Prostate gland (tissue), 2 donors: ENCODE data around the gene NKAIN4.

Source experiments
- CTCF ChIP-seq, 4 experiments: fragments of 200-600 bp in 2 of 4; fragments of 450-650 bp in 2 of 4; sonication (generic) in 2 of 4; IDR thresholded peaks; 1 replicate in 3 of 4; 2 replicates in 1 of 4; pipeline ENCODE4 v1.5.1; 2016 to 2019; ENCODE audit warnings: antibody characterized with exemption in 4 of 4, mild to moderate bottlenecking in 2 of 4, moderate library complexity in 2 of 4
- POLR2A ChIP-seq: fragments of 450-650 bp; IDR thresholded peaks from one replicate; pipeline ENCODE4 v1.6.1; 2016; ENCODE audit warnings: antibody characterized with exemption, mild to moderate bottlenecking
- POLR2AphosphoS5 ChIP-seq: sonication (generic); formaldehyde crosslinking; IDR thresholded peaks from one replicate; pipeline ENCODE4 v1.6.1; 2017; ENCODE audit warnings: antibody characterized with exemption

GRCh38 chr20:63274381-63275228, 20.3 kb upstream of the NKAIN4 start:
- TF ChIP-seq POLR2A: no peak
- TF ChIP-seq CTCF (IDR thresholded peaks at IDR 0.05): no peak
- TF ChIP-seq POLR2AphosphoS5: no peak
